OCI-LY3 (cell line): ENCODE measurements around the gene COA7.
"Not testable (repeated sequence)": the region's sequence is repeated elsewhere in the genome, so short reads cannot be mapped to it uniquely, and the experiment has no call there.

Experiments
- H2AFZ ChIP-seq: fragments of 200-600, 300-600 bp; shearing (Covaris generic); 2 replicates; pipeline ENCODE4 v1.6.0; 2014; ENCODE audit warnings: antibody characterized with exemption, low read depth, low read length
- H3K27ac ChIP-seq: fragments of 200-600, 300-600 bp; sonication (generic); 2 replicates; pipeline ENCODE4 v1.5.1; 2014; ENCODE audit warnings: mild to moderate bottlenecking, low read length, moderate library complexity, mixed read lengths
- H3K27me3 ChIP-seq: fragments of 200-600, 300-600 bp; sonication (generic); 2 replicates; pipeline ENCODE4 v1.6.1; 2014; ENCODE audit warnings: low read depth, low read length, mixed read lengths
- H3K36me3 ChIP-seq: fragments of 200-600, 300-600 bp; sonication (generic); replicated peaks from 2 replicates; pipeline ENCODE3; 2014; ENCODE audit warnings: low read depth, low read length, mixed read lengths
- H3K4me1 ChIP-seq: fragments of 300-600, 200-600 bp; sonication (generic); 2 replicates; pipeline ENCODE4 v1.6.1; 2014; ENCODE audit warnings: low read length, mixed read lengths
- H3K4me2 ChIP-seq: fragments of 200-600, 300-600 bp; sonication (generic); 2 replicates; pipeline ENCODE4 v1.6.1; 2014; ENCODE audit warnings: low read length, mixed read lengths
- H3K4me3 ChIP-seq: fragments of 300-600, 200-600 bp; sonication (generic); 2 replicates; pipeline ENCODE4 v1.5.1; 2014; ENCODE audit warnings: antibody characterized with exemption, mild to moderate bottlenecking, low read length, moderate library complexity
- H3K79me2 ChIP-seq: fragments of 300-600, 200-600 bp; shearing (Covaris generic); 2 replicates; pipeline ENCODE4 v1.6.1; 2014; ENCODE audit warnings: mild to moderate bottlenecking, low read length, mixed read lengths
- H3K9ac ChIP-seq: fragments of 300-600, 200-600 bp; shearing (Covaris generic); 2 replicates; pipeline ENCODE4 v1.6.0; 2014; ENCODE audit warnings: mild to moderate bottlenecking, low read length, moderate library complexity
- H3K9me3 ChIP-seq: fragments of 200-600, 300-600 bp; shearing (Covaris generic); 2 replicates; pipeline ENCODE4 v1.6.1; 2014; ENCODE audit warnings: low read length, mixed read lengths; ENCODE audit not compliant: insufficient read depth
- H4K20me1 ChIP-seq: fragments of 200-600, 300-600 bp; sonication (generic); 2 replicates; pipeline ENCODE4 v1.6.1; 2016; ENCODE audit warnings: low read length, mixed read lengths; ENCODE audit not compliant: insufficient read depth
- CTCF ChIP-seq: fragments of 200-600, 300-600 bp; sonication (generic); IDR thresholded peaks from 2 replicates; pipeline ENCODE4 v1.5.1; 2014; ENCODE audit warnings: antibody characterized with exemption, low read length, low read depth
- EZH2phosphoT487 ChIP-seq: fragments of 200-600 bp; shearing (Covaris generic); IDR thresholded peaks from 2 replicates; pipeline ENCODE4 v1.6.1; 2018; ENCODE audit warnings: antibody characterized with exemption, mixed run types, low read depth

Gene COA7

GRCh38 chr1:52702886-52703787, 5.0 kb upstream of the COA7 start:
- Histone ChIP-seq H2AFZ (peak overlapping the region; percentile 47; the same call in 1 of the 2 replicates), H3K36me3 (no peaks in the 10 kb centered on the region), H3K4me2 (peak overlapping the region; percentile 74), H3K9me3 (no peaks in the 10 kb centered on the region), H3K4me1 (peaks cover 12% of the 10 kb centered on the region), H4K20me1 (no peaks in the 10 kb centered on the region), H3K27ac (peak overlapping the region; percentile 78), H3K27me3 (no peaks in the 10 kb centered on the region), H3K79me2 (no peaks in the 10 kb centered on the region), H3K4me3 (peak overlapping the region; percentile 72), H3K9ac (peak overlapping the region; percentile 69)
- TF ChIP-seq CTCF (no peak), EZH2phosphoT487 (no peak)

GRCh38 chr1:52695627-52696026, 2.5 kb downstream of the COA7 start:
- Histone ChIP-seq H3K36me3 (peaks cover 24% of the 10 kb centered on the region), H3K27ac (no peak overlapping the region), H3K27me3 (no peaks in the 10 kb centered on the region), H3K9ac (no peak overlapping the region), H3K79me2 (peaks cover 64% of the 10 kb centered on the region), H2AFZ (no peak overlapping the region), H3K4me2 (no peak overlapping the region), H3K4me3 (no peak overlapping the region), H3K4me1 (peaks cover 6% of the 10 kb centered on the region; the same call in 1 of the 2 replicates), H4K20me1 (no peaks in the 10 kb centered on the region), H3K9me3 (no peaks in the 10 kb centered on the region)
- TF ChIP-seq CTCF = no peak
- TF ChIP-seq EZH2phosphoT487 = no peak

- Histone ChIP-seq H3K79me2 (peaks cover 64% of the 10 kb centered on the region), H3K4me1 (peaks cover 6% of the 10 kb centered on the region; the same call in 1 of the 2 replicates), H3K9me3 (no peaks in the 10 kb centered on the region), H3K4me2 (no peak overlapping the region), H3K27ac (no peak overlapping the region), H3K4me3 (no peak overlapping the region), H3K9ac (no peak overlapping the region), H3K36me3 (peaks cover 24% of the 10 kb centered on the region), H2AFZ (no peak overlapping the region), H4K20me1 (no peaks in the 10 kb centered on the region), H3K27me3 (no peaks in the 10 kb centered on the region)
- TF ChIP-seq EZH2phosphoT487 (no peak), CTCF (no peak)
Measured at GRCh38 chr1:52693843-52694242, 4.3 kb downstream of the COA7 start.

GRCh38 chr1:52693351-52693750, 4.8 kb downstream of the COA7 start:
- H3K4me1 ChIP-seq, H3K27ac ChIP-seq, H3K9ac ChIP-seq, H3K4me3 ChIP-seq, H4K20me1 ChIP-seq, H2AFZ ChIP-seq, H3K27me3 ChIP-seq, H3K4me2 ChIP-seq, H3K9me3 ChIP-seq: not testable (repeated sequence)
- Histone ChIP-seq H3K79me2 (peaks cover 64% of the 10 kb centered on the region), H3K36me3 (peaks cover 26% of the 10 kb centered on the region)
